SH-SY5Y (cell line): Measurements from ENCODE around the gene DPM2.

Experiments used
- GATA2 ChIP-seq: IDR thresholded peaks from 2 replicates; pipeline ENCODE4 v1.6.1; 2011; ENCODE audit warnings: mild to moderate bottlenecking, low read depth, low read length
- GATA3 ChIP-seq: IDR thresholded peaks from 2 replicates; pipeline ENCODE4 v1.6.1; 2011; ENCODE audit warnings: low read depth, mild to moderate bottlenecking, low read length, moderate library complexity

DNA sequence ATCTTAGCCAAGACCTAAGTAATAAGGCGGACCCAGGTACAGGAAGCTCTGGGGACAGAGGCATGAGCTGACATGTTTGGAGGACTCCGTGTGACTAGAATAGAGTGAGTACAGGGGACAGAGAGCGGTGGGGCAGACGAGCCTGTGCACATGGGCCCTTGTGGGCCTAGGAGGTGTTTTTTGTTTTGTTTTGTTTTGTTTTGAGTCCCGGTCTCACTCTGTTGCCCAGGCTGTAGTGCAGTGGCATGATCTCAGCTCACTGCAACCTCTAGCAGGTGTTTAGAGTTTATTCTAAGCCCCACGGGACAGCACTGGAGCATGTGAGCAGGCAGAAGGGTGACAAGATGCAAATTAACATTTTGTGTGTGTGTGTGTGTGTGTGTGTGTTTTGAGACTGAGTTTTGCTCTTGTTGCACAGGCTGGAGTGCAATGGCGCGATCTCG, 46.2 kb upstream of the DPM2 start:
- TF ChIP-seq GATA3 (no peak), GATA2 (no peak)
